Adipocyte (in vitro differentiated cells): ENCODE measurements around the gene RNF152.

ENCODE experiments used
- DNase-seq: peaks from one replicate; pipeline ENCODE4 v3.0.0-alpha.2; 2015; ENCODE audit warnings: low read depth
- H3K27me3 ChIP-seq: replicated peaks from 2 replicates; pipeline ENCODE4 v1.7.0; 2013; ENCODE audit warnings: mild to moderate bottlenecking, low read length, moderate library complexity; ENCODE audit not compliant: control insufficient read depth, insufficient read depth
- H3K36me3 ChIP-seq: 2 replicates; pipeline ENCODE4 v1.7.0; 2013; ENCODE audit warnings: low read length, mild to moderate bottlenecking, moderate library complexity; ENCODE audit not compliant: control insufficient read depth, insufficient read depth, severe bottlenecking
- H3K4me1 ChIP-seq: 2 replicates; pipeline ENCODE4 v1.7.0; 2013; ENCODE audit warnings: mild to moderate bottlenecking, low read length, moderate library complexity; ENCODE audit not compliant: control insufficient read depth, insufficient read depth
- H3K4me3 ChIP-seq: 2 replicates; pipeline ENCODE4 v1.7.0; 2013; ENCODE audit warnings: mild to moderate bottlenecking, low read length, moderate library complexity
- H3K9ac ChIP-seq: 2 replicates; pipeline ENCODE4 v1.7.0; 2013; ENCODE audit warnings: mild to moderate bottlenecking, low read length, moderate library complexity
- H3K9me3 ChIP-seq: 2 replicates; pipeline ENCODE4 v1.7.0; 2013; ENCODE audit warnings: mild to moderate bottlenecking, low read length, moderate library complexity; ENCODE audit not compliant: control insufficient read depth

The RNF152 gene

DNA sequence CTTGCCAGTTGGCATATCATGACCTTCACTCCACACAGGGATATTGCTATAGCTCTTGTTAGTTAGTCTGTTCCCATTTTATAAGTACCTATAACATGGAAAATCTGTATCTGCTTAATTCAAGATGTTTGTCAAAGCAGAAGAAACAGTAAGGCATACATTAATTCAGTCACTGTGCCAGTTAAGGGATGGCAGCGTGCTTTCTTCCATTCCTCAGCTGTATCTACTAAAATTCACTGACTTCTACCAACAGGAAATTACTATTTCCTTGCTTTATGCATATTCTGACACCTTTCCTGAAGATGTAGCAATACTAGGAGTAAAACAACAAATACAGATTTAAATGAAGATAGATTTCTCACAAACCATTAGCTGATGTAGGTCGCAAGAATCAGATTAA is 59.9 kb downstream of the RNF152 start:
- peak; percentile 14 for DNase-seq
- H3K9ac ChIP-seq, result no peak overlapping the region

DNA sequence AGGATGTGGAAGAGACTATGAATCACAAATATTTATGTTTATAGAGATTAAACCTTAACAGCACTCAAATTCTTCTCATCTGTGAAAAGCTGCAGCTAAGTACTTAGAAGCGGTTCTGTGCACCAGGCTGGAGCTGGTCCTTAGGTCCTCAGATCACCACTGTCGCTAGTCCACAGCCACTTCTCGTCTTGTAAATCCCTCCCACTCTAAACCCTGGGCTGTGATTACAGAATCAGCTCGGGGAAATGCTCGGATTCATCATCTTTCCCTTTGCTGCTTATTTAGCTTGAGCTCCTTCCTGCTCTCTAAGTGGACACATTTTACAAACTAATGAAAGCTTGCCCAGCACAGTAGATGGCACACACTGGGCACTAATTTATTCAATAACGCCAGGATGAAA is 61.7 kb downstream of the RNF152 start:
- Histone ChIP-seq H3K36me3 (no peaks in the 10 kb centered on the region), H3K4me1 (no peaks in the 10 kb centered on the region), H3K9me3 (no peaks in the 10 kb centered on the region), H3K27me3 (no peaks in the 10 kb centered on the region), H3K4me3 (no peak overlapping the region), H3K9ac (no peak overlapping the region)
- DNase-seq, result peak; percentile 56

More for the DNA sequence above, 59.9 kb downstream of the RNF152 start:
- Histone ChIP-seq H3K4me3 (no peak overlapping the region), H3K36me3 (no peaks in the 10 kb centered on the region), H3K9me3 (no peaks in the 10 kb centered on the region), H3K4me1 (no peaks in the 10 kb centered on the region), H3K27me3 (no peaks in the 10 kb centered on the region)

- Histone ChIP-seq H3K9me3 (no peaks in the 10 kb centered on the region), H3K4me3 (no peak overlapping the region), H3K36me3 (no peaks in the 10 kb centered on the region), H3K9ac (no peak overlapping the region), H3K27me3 (no peaks in the 10 kb centered on the region), H3K4me1 (no peaks in the 10 kb centered on the region)
- DNase-seq, result no peak
These were observed 63.7 kb downstream of the RNF152 start for GRCh38 chr18:61829108-61829507.

GRCh38 chr18:61827591-61827990 is 65.2 kb downstream of the RNF152 start:
- Histone ChIP-seq H3K36me3 (no peaks in the 10 kb centered on the region), H3K4me1 (no peaks in the 10 kb centered on the region), H3K4me3 (no peak overlapping the region), H3K9ac (no peak overlapping the region), H3K9me3 (no peaks in the 10 kb centered on the region), H3K27me3 (no peaks in the 10 kb centered on the region)
- no peak for DNase-seq

- Histone ChIP-seq H3K9ac (no peak overlapping the region), H3K27me3 (no peaks in the 10 kb centered on the region), H3K9me3 (no peaks in the 10 kb centered on the region), H3K4me3 (no peak overlapping the region), H3K4me1 (no peaks in the 10 kb centered on the region), H3K36me3 (no peaks in the 10 kb centered on the region)
- peak; percentile 41 for DNase-seq
These were observed 67.4 kb downstream of the RNF152 start for GRCh38 chr18:61825386-61825785.

GRCh38 chr18:61824733-61825363 is 68.0 kb downstream of the RNF152 start:
- Histone ChIP-seq H3K9me3 (no peaks in the 10 kb centered on the region), H3K4me1 (no peaks in the 10 kb centered on the region), H3K36me3 (no peaks in the 10 kb centered on the region), H3K9ac (no peak overlapping the region), H3K27me3 (no peaks in the 10 kb centered on the region), H3K4me3 (no peak overlapping the region)
- DNase-seq, result peak; percentile 38

GRCh38 chr18:61823595-61823994 is 69.2 kb downstream of the RNF152 start:
- Histone ChIP-seq H3K36me3 (no peaks in the 10 kb centered on the region), H3K9ac (no peak overlapping the region), H3K4me3 (no peak overlapping the region), H3K27me3 (no peaks in the 10 kb centered on the region), H3K4me1 (no peaks in the 10 kb centered on the region), H3K9me3 (no peaks in the 10 kb centered on the region)
- DNase-seq, result no peak

- Histone ChIP-seq H3K36me3 (no peaks in the 10 kb centered on the region), H3K4me1 (no peaks in the 10 kb centered on the region), H3K9me3 (no peaks in the 10 kb centered on the region), H3K4me3 (no peak overlapping the region), H3K9ac (no peak overlapping the region), H3K27me3 (no peaks in the 10 kb centered on the region)
- DNase-seq, result no peak
These were observed 69.9 kb downstream of the RNF152 start for GRCh38 chr18:61822879-61823278.

GRCh38 chr18:61821748-61822147 is 71.1 kb downstream of the RNF152 start:
- H3K4me1 ChIP-seq, result no peaks in the 10 kb centered on the region
- H3K36me3 ChIP-seq, result no peaks in the 10 kb centered on the region
- no peak for DNase-seq
- H3K9me3 ChIP-seq, result no peaks in the 10 kb centered on the region
- no peaks in the 10 kb centered on the region for H3K27me3 ChIP-seq
- H3K4me3 ChIP-seq, result no peak overlapping the region
- H3K9ac ChIP-seq, result no peak overlapping the region

- no peaks in the 10 kb centered on the region for H3K4me1 ChIP-seq
- H3K4me3 ChIP-seq, result no peak overlapping the region
- no peak for DNase-seq
- H3K9ac ChIP-seq, result no peak overlapping the region
- H3K9me3 ChIP-seq, result no peaks in the 10 kb centered on the region
- no peaks in the 10 kb centered on the region for H3K27me3 ChIP-seq
- H3K36me3 ChIP-seq, result peaks cover 1% of the 10 kb centered on the region
These were observed 71.9 kb downstream of the RNF152 start for GRCh38 chr18:61820882-61821281.

DNA sequence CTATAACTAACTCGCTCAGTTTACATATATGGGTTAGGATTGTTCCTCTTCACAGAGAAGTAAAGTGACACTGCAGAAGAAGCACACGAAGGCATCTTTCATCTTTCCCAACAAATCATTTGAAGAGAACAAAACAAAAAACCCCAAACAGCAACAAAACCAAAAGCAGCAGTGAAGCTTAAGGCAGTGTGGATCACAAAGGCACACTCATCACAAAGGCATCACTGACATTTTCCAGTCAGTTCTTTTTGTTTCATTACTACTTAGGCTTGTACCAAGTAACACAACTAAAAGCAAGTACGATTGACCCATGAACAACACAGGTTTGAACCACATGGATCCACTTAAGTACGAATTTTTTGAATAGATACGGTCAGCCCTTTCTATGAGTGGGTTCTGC is 75.7 kb downstream of the RNF152 start:
- no peak overlapping the region for H3K9ac ChIP-seq
- DNase-seq, result peak; percentile 75
- H3K27me3 ChIP-seq, result no peaks in the 10 kb centered on the region
- no peaks in the 10 kb centered on the region for H3K4me1 ChIP-seq
- peaks cover 4% of the 10 kb centered on the region for H3K36me3 ChIP-seq
- no peaks in the 10 kb centered on the region for H3K9me3 ChIP-seq
- no peak overlapping the region for H3K4me3 ChIP-seq

DNA sequence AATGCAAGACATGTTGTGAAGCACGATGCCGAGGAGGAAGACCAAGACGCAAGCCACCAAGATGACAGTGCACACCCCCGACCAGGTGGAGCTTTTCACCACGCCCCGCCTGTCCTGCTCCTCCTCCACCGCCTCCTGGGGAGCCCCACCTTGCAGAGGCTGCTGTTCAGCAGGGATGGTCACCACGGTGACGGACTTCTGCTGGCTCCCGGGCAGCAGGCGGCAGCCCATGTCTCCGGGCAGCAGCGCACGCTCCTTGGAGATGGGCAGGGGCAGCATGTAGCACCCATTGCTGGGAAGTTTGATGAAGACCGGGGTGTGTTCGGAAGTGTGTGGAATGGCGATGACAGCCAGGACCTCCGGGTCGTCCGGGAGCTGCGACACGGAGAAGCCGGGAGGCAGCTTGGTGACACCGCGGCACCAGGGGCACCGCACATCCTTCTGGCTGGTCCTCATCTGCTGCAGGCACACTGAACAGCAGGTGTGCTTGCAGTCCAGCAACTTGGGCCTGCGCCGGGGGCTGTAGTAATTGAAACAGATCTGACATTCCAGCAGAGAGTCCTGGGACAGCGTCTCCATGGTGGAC is 76.8 kb downstream of the RNF152 start:
- Histone ChIP-seq H3K4me1 (no peaks in the 10 kb centered on the region), H3K4me3 (no peak overlapping the region), H3K36me3 (peaks cover 4% of the 10 kb centered on the region), H3K9me3 (no peaks in the 10 kb centered on the region), H3K27me3 (no peaks in the 10 kb centered on the region), H3K9ac (no peak overlapping the region)
- no peak for DNase-seq
